H9 (cell line): ENCODE measurements around the gene NKG7. TPM values are rescaled to one million over a fixed set of nuclear protein-coding genes. Genes with fewer than 3 reads are reported as not detected.

Experiments
- DNase-seq: peaks from one replicate; pipeline ENCODE4 v3.0.0-alpha.2; 2017
- H2AFZ ChIP-seq: one replicate; pipeline ENCODE4 v1.6.1; 2013; ENCODE audit warnings: mild to moderate bottlenecking, low read length, control low read depth, moderate library complexity
- H2AK5ac ChIP-seq: 2 replicates; pipeline ENCODE4 v1.6.1; 2013; ENCODE audit warnings: low read length, control low read depth, mixed read lengths; ENCODE audit not compliant: insufficient read length
- H2BK120ac ChIP-seq: one replicate; pipeline ENCODE4 v1.6.1; 2013; ENCODE audit warnings: low read depth, mild to moderate bottlenecking, low read length, control low read depth, inconsistent platforms; ENCODE audit not compliant: poor library complexity, severe bottlenecking
- H2BK12ac ChIP-seq: 2 replicates; pipeline ENCODE4 v1.6.1; 2013; ENCODE audit warnings: low read length, control low read depth, mixed read lengths, low read depth; ENCODE audit not compliant: insufficient read length
- H2BK15ac ChIP-seq: 2 replicates; pipeline ENCODE4 v1.6.1; 2013; ENCODE audit warnings: low read depth, low read length, control low read depth
- H2BK20ac ChIP-seq: one replicate; pipeline ENCODE4 v1.6.1; 2013; ENCODE audit warnings: low read depth, mild to moderate bottlenecking, low read length, control low read depth, inconsistent platforms; ENCODE audit not compliant: poor library complexity, severe bottlenecking
- H2BK5ac ChIP-seq: 2 replicates; pipeline ENCODE4 v1.6.1; 2013; ENCODE audit warnings: low read length, control low read depth, mixed read lengths; ENCODE audit not compliant: insufficient read length
- H3K14ac ChIP-seq: 2 replicates; pipeline ENCODE4 v1.6.1; 2013; ENCODE audit warnings: low read length, control low read depth; ENCODE audit not compliant: insufficient read depth
- H3K18ac ChIP-seq: 2 replicates; pipeline ENCODE4 v1.6.1; 2013; ENCODE audit warnings: low read depth, mild to moderate bottlenecking, mixed read lengths, low read length, control low read depth; ENCODE audit not compliant: insufficient read length
- H3K23ac ChIP-seq: 2 replicates; pipeline ENCODE4 v1.6.1; 2013; ENCODE audit warnings: low read length, control low read depth, mixed read lengths, low read depth; ENCODE audit not compliant: insufficient read length
- H3K23me2 ChIP-seq: 2 replicates; pipeline ENCODE4 v1.6.1; 2013; ENCODE audit warnings: low read depth, mild to moderate bottlenecking, mixed read lengths, low read length, control low read depth; ENCODE audit not compliant: insufficient read length, poor library complexity, severe bottlenecking
- H3K27ac ChIP-seq: 2 replicates; pipeline ENCODE4 v1.5.1; 2013; ENCODE audit warnings: low read length, control low read depth, mixed read lengths, low read depth; ENCODE audit not compliant: insufficient read length
- H3K27me3 ChIP-seq: 2 replicates; pipeline ENCODE4 v1.6.1; 2013; ENCODE audit warnings: low read length, control low read depth, inconsistent platforms; ENCODE audit not compliant: insufficient read depth
- H3K4ac ChIP-seq: 2 replicates; pipeline ENCODE4 v1.6.1; 2013; ENCODE audit warnings: low read depth, mild to moderate bottlenecking, control low read depth, inconsistent platforms, low read length, moderate library complexity
- H3K4me1 ChIP-seq: 2 replicates; pipeline ENCODE4 v1.6.1; 2013; ENCODE audit warnings: low read length, control low read depth, inconsistent platforms; ENCODE audit not compliant: insufficient read depth
- H3K4me2 ChIP-seq: 2 replicates; pipeline ENCODE4 v1.6.1; 2013; ENCODE audit warnings: low read length, control low read depth, mixed read lengths; ENCODE audit not compliant: insufficient read length, insufficient read depth
- H3K56ac ChIP-seq: 2 replicates; pipeline ENCODE4 v1.6.1; 2013; ENCODE audit warnings: low read depth, mild to moderate bottlenecking, mixed read lengths, low read length, control low read depth; ENCODE audit not compliant: insufficient read length
- H3K79me1 ChIP-seq: 2 replicates; pipeline ENCODE4 v1.6.1; 2013; ENCODE audit warnings: low read depth, mild to moderate bottlenecking, moderate library complexity, low read length, control low read depth, inconsistent platforms; ENCODE audit not compliant: insufficient read depth, poor library complexity, severe bottlenecking
- H3K79me2 ChIP-seq: 2 replicates; pipeline ENCODE4 v1.6.1; 2013; ENCODE audit warnings: low read length, control low read depth, inconsistent platforms; ENCODE audit not compliant: insufficient read depth
- H3K9ac ChIP-seq: 2 replicates; pipeline ENCODE4 v1.6.1; 2013; ENCODE audit warnings: low read length, control low read depth, mixed read lengths; ENCODE audit not compliant: insufficient read length; ENCODE audit errors: extremely low read depth
- H3K9me3 ChIP-seq: one replicate; pipeline ENCODE4 v1.6.1; 2013; ENCODE audit warnings: low read depth, low read length, inconsistent platforms; ENCODE audit not compliant: control insufficient read depth
- H3T11ph ChIP-seq: one replicate; pipeline ENCODE4 v1.6.1; 2013; ENCODE audit warnings: mild to moderate bottlenecking, low read length, control low read depth, inconsistent platforms
- H4K20me1 ChIP-seq: one replicate; pipeline ENCODE4 v1.6.1; 2013; ENCODE audit not compliant: control insufficient read depth, insufficient read length, insufficient read depth
- H4K5ac ChIP-seq: 2 replicates; pipeline ENCODE4 v1.6.1; 2013; ENCODE audit warnings: low read depth, mild to moderate bottlenecking, mixed read lengths, low read length, control low read depth; ENCODE audit not compliant: insufficient read length
- H4K8ac ChIP-seq: replicated peaks from 2 replicates; pipeline ENCODE4 v1.6.1; 2013; ENCODE audit warnings: low read length, control low read depth, mixed read lengths, low read depth; ENCODE audit not compliant: insufficient read length
- H4K91ac ChIP-seq: 2 replicates; pipeline ENCODE4 v1.6.1; 2013; ENCODE audit warnings: low read depth, mild to moderate bottlenecking, moderate library complexity, mixed read lengths, low read length, control low read depth; ENCODE audit not compliant: insufficient read length
- H3K27ac Mint-ChIP-seq, 3 experiments: 2 replicates in 2 of 3; 3 replicates in 1 of 3; pipeline ENCODE4 v1.8.0; 2020 to 2021; ENCODE audit warnings: mixed read lengths in 3 of 3, mild to moderate bottlenecking in 1 of 3, moderate library complexity in 1 of 3
- H3K27me3 Mint-ChIP-seq: 2 replicates; pipeline ENCODE4 v1.8.0; 2021; ENCODE audit warnings: low read depth, mild to moderate bottlenecking, moderate library complexity, mixed read lengths
- H3K36me3 Mint-ChIP-seq, 3 experiments: 2 replicates in 2 of 3; 3 replicates in 1 of 3; pipeline ENCODE4 v1.8.0; 2020 to 2021; ENCODE audit warnings: low read depth in 3 of 3, mixed read lengths in 3 of 3; ENCODE audit not compliant: insufficient read depth in 1 of 3
- H3K4me1 Mint-ChIP-seq, 2 experiments: 2 replicates each; pipeline ENCODE4 v1.8.0; 2020; ENCODE audit warnings: mixed read lengths in 2 of 2
- H3K4me3 Mint-ChIP-seq, 2 experiments: 2 replicates in 1 of 2; 3 replicates in 1 of 2; pipeline ENCODE4 v1.8.0; 2020 to 2021; ENCODE audit warnings: mild to moderate bottlenecking in 2 of 2, mixed read lengths in 2 of 2, moderate library complexity in 1 of 2
- H3K9me3 Mint-ChIP-seq, 2 experiments: 2 replicates in 1 of 2; 3 replicates in 1 of 2; pipeline ENCODE4 v1.8.0; 2020; ENCODE audit warnings: mild to moderate bottlenecking in 2 of 2, mixed read lengths in 2 of 2, moderate library complexity in 1 of 2
- WGBS: extraction: QIAGEN DNeasy Blood & Tissue Kit; methylation state at CpG from one replicate; pipeline ENCODE4 v1.1.7; 2013; ENCODE audit warnings: missing lambda C conversion rate, low lambda C conversion rate, mixed read lengths; ENCODE audit not compliant: insufficient read length; ENCODE audit errors: extremely low coverage; 5-methylcytosine and 5-hydroxymethylcytosine counted together
- total RNA-seq: library from RNA; stranded (reverse); gene quantifications from 2 replicates; pipeline ENCODE4 v1.2.1, GENCODE V29; 2021
- TF ChIP-seq, protein P1 (sequence below): fragments of 200-600 bp; sonication (generic); conservative IDR thresholded peaks from 3 replicates; pipeline ENCODE4 v1.8.0; 2021; ENCODE audit warnings: antibody characterized with exemption, mild to moderate bottlenecking

Gene NKG7
- total RNA-seq, 1 experiment from 2014 or later: not detected

- H3K4me3 Mint-ChIP-seq: peak overlapping the region; percentile 77 to 89
- H3K36me3 Mint-ChIP-seq: peaks cover 5 to 8% (median 7%) of the 10 kb centered on the region in 3 experiments; a peak in 5 of 7 replicates
Measured at GRCh38 chr19:51339687-51340656, 32.5 kb downstream of the NKG7 start.

More at GRCh38 chr19:51339687-51340656, 32.5 kb downstream of the NKG7 start:
- Histone ChIP-seq H4K20me1 (no peaks in the 10 kb centered on the region), H2BK5ac (no peak overlapping the region), H3K14ac (peak overlapping the region; percentile 89; the same call in 1 of the 2 replicates), H3K4me1 (peaks cover 14% of the 10 kb centered on the region), H3K18ac (peak overlapping the region; percentile 28), H4K8ac (no peak overlapping the region), H2BK120ac (no peak overlapping the region), H4K5ac (no peak overlapping the region), H4K91ac (no peak overlapping the region), H2AK5ac (no peak overlapping the region), H3T11ph (no peak overlapping the region), H3K27ac (no peak overlapping the region), H3K23me2 (peaks cover 6% of the 10 kb centered on the region), H2BK20ac (no peak overlapping the region), H3K79me1 (no peaks in the 10 kb centered on the region), H2AFZ (peak overlapping the region; percentile 76), H3K9ac (no peak overlapping the region), H3K79me2 (no peaks in the 10 kb centered on the region), H2BK15ac (no peak overlapping the region), H3K9me3 (no peaks in the 10 kb centered on the region), H3K56ac (no peak overlapping the region), H3K27me3 (no peaks in the 10 kb centered on the region), H2BK12ac (no peak overlapping the region), H3K4me2 (peak overlapping the region; percentile 81), H3K23ac (no peak overlapping the region), H3K4ac (no peak overlapping the region)
- WGBS: no CpG with 5 or more reads among the region's 107 CpGs
- Mint-ChIP-seq H3K9me3 (no peaks in the 10 kb centered on the region; a peak in 1 of 5 replicates), H3K27ac (peak overlapping the region; percentile 87 to 98 (median 97); a peak in 6 of 7 replicates), H3K27me3 (peaks cover 19% of the 10 kb centered on the region), H3K4me1 (peaks cover 23 to 29% of the 10 kb centered on the region in 2 experiments)
- TF ChIP-seq, protein P1, sequence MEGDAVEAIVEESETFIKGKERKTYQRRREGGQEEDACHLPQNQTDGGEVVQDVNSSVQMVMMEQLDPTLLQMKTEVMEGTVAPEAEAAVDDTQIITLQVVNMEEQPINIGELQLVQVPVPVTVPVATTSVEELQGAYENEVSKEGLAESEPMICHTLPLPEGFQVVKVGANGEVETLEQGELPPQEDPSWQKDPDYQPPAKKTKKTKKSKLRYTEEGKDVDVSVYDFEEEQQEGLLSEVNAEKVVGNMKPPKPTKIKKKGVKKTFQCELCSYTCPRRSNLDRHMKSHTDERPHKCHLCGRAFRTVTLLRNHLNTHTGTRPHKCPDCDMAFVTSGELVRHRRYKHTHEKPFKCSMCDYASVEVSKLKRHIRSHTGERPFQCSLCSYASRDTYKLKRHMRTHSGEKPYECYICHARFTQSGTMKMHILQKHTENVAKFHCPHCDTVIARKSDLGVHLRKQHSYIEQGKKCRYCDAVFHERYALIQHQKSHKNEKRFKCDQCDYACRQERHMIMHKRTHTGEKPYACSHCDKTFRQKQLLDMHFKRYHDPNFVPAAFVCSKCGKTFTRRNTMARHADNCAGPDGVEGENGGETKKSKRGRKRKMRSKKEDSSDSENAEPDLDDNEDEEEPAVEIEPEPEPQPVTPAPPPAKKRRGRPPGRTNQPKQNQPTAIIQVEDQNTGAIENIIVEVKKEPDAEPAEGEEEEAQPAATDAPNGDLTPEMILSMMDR: no peak
- DNase-seq: peak; percentile 99
